ENCODE data around the gene LRFN4.

Gene LRFN4

GRCh38 chr11:66858939-66859685, 2.2 kb downstream of the LRFN4 start:
- no peak for DNase-seq

GRCh38 chr11:66859686-66860448, 3.0 kb downstream of the LRFN4 start:
- DNase-seq: no peak

GRCh38 chr11:66860449-66860831, 3.6 kb downstream of the LRFN4 start:
- no peak for DNase-seq

GRCh38 chr11:66861038-66861773, 4.3 kb downstream of the LRFN4 start:
- no peak for DNase-seq

GRCh38 chr11:66861774-66862558, 5.1 kb downstream of the LRFN4 start:
- no peak for DNase-seq

- DNase-seq: no peak
Measured at GRCh38 chr11:66862559-66863037, 5.7 kb downstream of the LRFN4 start.

GRCh38 chr11:66863428-66864125, 6.7 kb downstream of the LRFN4 start:
- DNase-seq: no peak

- no peak for DNase-seq
Measured at GRCh38 chr11:66864172-66864901, 7.5 kb downstream of the LRFN4 start.

GRCh38 chr11:66864924-66865697, 8.2 kb downstream of the LRFN4 start:
- no peak for DNase-seq

GRCh38 chr11:66866007-66866406, 9.1 kb downstream of the LRFN4 start:
- no peak for DNase-seq

- no peak for DNase-seq
Measured at GRCh38 chr11:66866511-66866986, 9.7 kb downstream of the LRFN4 start.

- DNase-seq: no peak
Measured at GRCh38 chr11:66867425-66868040, 10.7 kb downstream of the LRFN4 start.

- no peak for DNase-seq
Measured at GRCh38 chr11:66868082-66868725, 11.3 kb downstream of the LRFN4 start.

GRCh38 chr11:66868726-66869566, 12.1 kb downstream of the LRFN4 start:
- peak in 1 of 2 experiments; percentile 11 for DNase-seq

- no peak for DNase-seq
Measured at GRCh38 chr11:66869567-66869870, 12.7 kb downstream of the LRFN4 start.

- no peak for DNase-seq
Measured at GRCh38 chr11:66870131-66870530, 13.3 kb downstream of the LRFN4 start.

GRCh38 chr11:66870616-66871520, 14.0 kb downstream of the LRFN4 start:
- no peak for DNase-seq

Measured in SW 1271 (cell line).